Measurements from ENCODE around the gene PNKP. TPM values are rescaled to one million over a fixed set of nuclear protein-coding genes. Genes with fewer than 3 reads are reported as not detected.
A peak's percentile ranks its signal among the peaks of the same experiment; 100 is the strongest.

Gene PNKP
- total and polyA plus RNA-seq, 9 of the 15 experiments (the other 6 are each of a cell fraction or from before 2014, with no cell fraction given): 2.8 to 85.4 (median 25.3) TPM

GRCh38 chr19:49876422-49877019, 9.1 kb upstream of the PNKP start (continued):
- no peak for TF ChIP-seq THRAP3 (IDR thresholded peaks at IDR 0.05; ENCODE audit: borderline replicate concordance)
- TF ChIP-seq E2F8 (IDR thresholded peaks at IDR 0.05; ENCODE audit: low read depth, partially characterized antibody): no peak
- TF ChIP-seq KAT2B (IDR thresholded peaks at IDR 0.05; ENCODE audit: low read depth, low read length): no peak
- TF ChIP-seq ZNF583 (CRISPR knock-in tag; IDR thresholded peaks at IDR 0.05): no peak
- no peak for TF ChIP-seq NUFIP1 (IDR thresholded peaks at IDR 0.05; ENCODE audit: partially characterized antibody)
- no peak; the same call in 1 of the 2 replicates for TF ChIP-seq MYBL2 (IDR thresholded peaks at IDR 0.05; ENCODE audit: low read depth)
- TF ChIP-seq MYBL2 (CRISPR knock-in tag; IDR thresholded peaks at IDR 0.05; ENCODE audit: borderline replicate concordance): no peak
- no peak for TF ChIP-seq RAD51 (IDR thresholded peaks at IDR 0.05; ENCODE audit: borderline replicate concordance, low read depth)
- TF ChIP-seq FUS (optimal IDR thresholded peaks at IDR 0.05; ENCODE audit: low read depth, low read length): no peak
- peak; percentile 13; the same call in 1 of the 2 replicates for TF ChIP-seq NFE2 (IDR thresholded peaks at IDR 0.05; ENCODE audit: low read depth)
- TF ChIP-seq CXXC5 (CRISPR knock-in tag; IDR thresholded peaks at IDR 0.05): peak; percentile 83
- TF ChIP-seq PTBP1 (IDR thresholded peaks at IDR 0.05; ENCODE audit: low read depth, low read length): no peak
- TF ChIP-seq MCM3 (IDR thresholded peaks at IDR 0.05): no peak
- peak; percentile 80; the same call in 1 of the 2 replicates for TF ChIP-seq THRB (CRISPR knock-in tag; conservative IDR thresholded peaks at IDR 0.05)
- no peak for TF ChIP-seq SAFB2 (IDR thresholded peaks at IDR 0.05; ENCODE audit: borderline replicate concordance, low read depth, low read length, severe bottlenecking)
- TF ChIP-seq NRF1 (conservative IDR thresholded peaks at IDR 0.05 in 1 of 2, IDR thresholded peaks at IDR 0.05 in 1 of 2): peak; percentile 45 to 70; a peak in 3 of 4 replicates
- TF ChIP-seq ARID1B (IDR thresholded peaks at IDR 0.05): no peak; the same call in 1 of the 2 replicates
- no peak for TF ChIP-seq ZNF174 (CRISPR knock-in tag; IDR thresholded peaks at IDR 0.05)
